Mammary epithelial cell (primary cell): ENCODE data around the gene CPEB2.

ENCODE experiments used
- EZH2 ChIP-seq: IDR thresholded peaks from 2 replicates; pipeline ENCODE4 v1.6.1; 2012; ENCODE audit warnings: low read length, inconsistent platforms, borderline replicate concordance
- TF ChIP-seq, protein P1 (sequence below), 2 donors: IDR thresholded peaks in 1 of 2; conservative IDR thresholded peaks in 1 of 2; 2 replicates each; pipeline ENCODE4 v1.5.1; 2011 to 2012; ENCODE audit warnings: inconsistent platforms in 2 of 2, low read length in 2 of 2, mild to moderate bottlenecking in 2 of 2, control low read depth in 1 of 2, low read depth in 1 of 2; ENCODE audit not compliant: insufficient read depth in 1 of 2; ENCODE audit errors: extremely low read depth in 1 of 2

GRCh38 chr4:15007201-15007600, 4.9 kb downstream of the CPEB2 start:
- TF ChIP-seq, protein P1, sequence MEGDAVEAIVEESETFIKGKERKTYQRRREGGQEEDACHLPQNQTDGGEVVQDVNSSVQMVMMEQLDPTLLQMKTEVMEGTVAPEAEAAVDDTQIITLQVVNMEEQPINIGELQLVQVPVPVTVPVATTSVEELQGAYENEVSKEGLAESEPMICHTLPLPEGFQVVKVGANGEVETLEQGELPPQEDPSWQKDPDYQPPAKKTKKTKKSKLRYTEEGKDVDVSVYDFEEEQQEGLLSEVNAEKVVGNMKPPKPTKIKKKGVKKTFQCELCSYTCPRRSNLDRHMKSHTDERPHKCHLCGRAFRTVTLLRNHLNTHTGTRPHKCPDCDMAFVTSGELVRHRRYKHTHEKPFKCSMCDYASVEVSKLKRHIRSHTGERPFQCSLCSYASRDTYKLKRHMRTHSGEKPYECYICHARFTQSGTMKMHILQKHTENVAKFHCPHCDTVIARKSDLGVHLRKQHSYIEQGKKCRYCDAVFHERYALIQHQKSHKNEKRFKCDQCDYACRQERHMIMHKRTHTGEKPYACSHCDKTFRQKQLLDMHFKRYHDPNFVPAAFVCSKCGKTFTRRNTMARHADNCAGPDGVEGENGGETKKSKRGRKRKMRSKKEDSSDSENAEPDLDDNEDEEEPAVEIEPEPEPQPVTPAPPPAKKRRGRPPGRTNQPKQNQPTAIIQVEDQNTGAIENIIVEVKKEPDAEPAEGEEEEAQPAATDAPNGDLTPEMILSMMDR (conservative IDR thresholded peaks at IDR 0.05 in 1 of 2, IDR thresholded peaks at IDR 0.05 in 1 of 2; ENCODE audit: extremely low read depth in 1 of 2, insufficient read depth in 1 of 2, low read depth in 1 of 2, low read length in 2 of 2) = no peak
- TF ChIP-seq EZH2 = no peak
